HG02970 (cell line): ENCODE results near the gene MYO16.

Experiments used
- ATAC-seq: cut with Tn5 transposase; IDR thresholded peaks from one replicate; pipeline ENCODE4 v1.9.1; 2021; ENCODE audit warnings: mild to moderate bottlenecking, moderate library complexity, moderate number of reproducible peaks; ENCODE audit not compliant: unreplicated experiment, low FRiP score

Gene MYO16

GRCh38 chr13:108657519-108657918, 28.1 kb downstream of the MYO16 start:
- ATAC-seq: no peak

- ATAC-seq: no peak
These were observed 33.1 kb downstream of the MYO16 start for GRCh38 chr13:108662528-108662927.

- no peak for ATAC-seq
These were observed 34.3 kb downstream of the MYO16 start for GRCh38 chr13:108663710-108664109.

- no peak for ATAC-seq
These were observed 37.8 kb downstream of the MYO16 start for GRCh38 chr13:108667205-108667604.

- no peak for ATAC-seq
These were observed 40.0 kb downstream of the MYO16 start for GRCh38 chr13:108669381-108669780.

GRCh38 chr13:108674346-108674745, 44.9 kb downstream of the MYO16 start:
- ATAC-seq: no peak

GRCh38 chr13:108674771-108675170, 45.4 kb downstream of the MYO16 start:
- no peak for ATAC-seq

- no peak for ATAC-seq
These were observed 47.2 kb downstream of the MYO16 start for GRCh38 chr13:108676620-108677019.

GRCh38 chr13:108677806-108678205, 48.4 kb downstream of the MYO16 start:
- no peak for ATAC-seq

- ATAC-seq: no peak
These were observed 50.6 kb downstream of the MYO16 start for GRCh38 chr13:108680011-108680410.

GRCh38 chr13:108681986-108682575, 52.7 kb downstream of the MYO16 start:
- no peak for ATAC-seq

GRCh38 chr13:108682714-108683113, 53.3 kb downstream of the MYO16 start:
- ATAC-seq: no peak

GRCh38 chr13:108686027-108686426, 56.6 kb downstream of the MYO16 start:
- no peak for ATAC-seq

GRCh38 chr13:108690726-108691125, 61.3 kb downstream of the MYO16 start:
- ATAC-seq: no peak

GRCh38 chr13:108700422-108701170, 71.2 kb downstream of the MYO16 start:
- no peak for ATAC-seq

- ATAC-seq: no peak
These were observed 72.8 kb downstream of the MYO16 start for GRCh38 chr13:108702171-108702570.

- no peak for ATAC-seq
These were observed 75.6 kb downstream of the MYO16 start for GRCh38 chr13:108705031-108705430.

GRCh38 chr13:108707584-108707983, 78.2 kb downstream of the MYO16 start:
- ATAC-seq: no peak

GRCh38 chr13:108708921-108709320, 79.5 kb downstream of the MYO16 start:
- no peak for ATAC-seq

- ATAC-seq: no peak
These were observed 82.0 kb downstream of the MYO16 start for GRCh38 chr13:108711386-108711785.

- no peak for ATAC-seq
These were observed 96.1 kb downstream of the MYO16 start for GRCh38 chr13:108725471-108725870.

- no peak for ATAC-seq
These were observed 99.0 kb downstream of the MYO16 start for GRCh38 chr13:108728370-108728769.
